DOHH2 (cell line): Measurements from ENCODE around the gene ASPSCR1.

ENCODE experiments used
- EZH2phosphoT487 ChIP-seq: fragments of 200-600 bp; sonication (generic); IDR thresholded peaks from 2 replicates; pipeline ENCODE4 v1.6.1; 2017; ENCODE audit warnings: borderline replicate concordance, mild to moderate bottlenecking, antibody characterized with exemption, low read length, moderate library complexity, mixed read lengths
- TF ChIP-seq, protein P1 (sequence below): fragments of 200-600 bp; sonication (generic); IDR thresholded peaks from one replicate; pipeline ENCODE4 v1.5.1; 2014; ENCODE audit warnings: antibody characterized with exemption, mild to moderate bottlenecking, low read depth, low read length; ENCODE audit not compliant: poor library complexity, severe bottlenecking

DNA sequence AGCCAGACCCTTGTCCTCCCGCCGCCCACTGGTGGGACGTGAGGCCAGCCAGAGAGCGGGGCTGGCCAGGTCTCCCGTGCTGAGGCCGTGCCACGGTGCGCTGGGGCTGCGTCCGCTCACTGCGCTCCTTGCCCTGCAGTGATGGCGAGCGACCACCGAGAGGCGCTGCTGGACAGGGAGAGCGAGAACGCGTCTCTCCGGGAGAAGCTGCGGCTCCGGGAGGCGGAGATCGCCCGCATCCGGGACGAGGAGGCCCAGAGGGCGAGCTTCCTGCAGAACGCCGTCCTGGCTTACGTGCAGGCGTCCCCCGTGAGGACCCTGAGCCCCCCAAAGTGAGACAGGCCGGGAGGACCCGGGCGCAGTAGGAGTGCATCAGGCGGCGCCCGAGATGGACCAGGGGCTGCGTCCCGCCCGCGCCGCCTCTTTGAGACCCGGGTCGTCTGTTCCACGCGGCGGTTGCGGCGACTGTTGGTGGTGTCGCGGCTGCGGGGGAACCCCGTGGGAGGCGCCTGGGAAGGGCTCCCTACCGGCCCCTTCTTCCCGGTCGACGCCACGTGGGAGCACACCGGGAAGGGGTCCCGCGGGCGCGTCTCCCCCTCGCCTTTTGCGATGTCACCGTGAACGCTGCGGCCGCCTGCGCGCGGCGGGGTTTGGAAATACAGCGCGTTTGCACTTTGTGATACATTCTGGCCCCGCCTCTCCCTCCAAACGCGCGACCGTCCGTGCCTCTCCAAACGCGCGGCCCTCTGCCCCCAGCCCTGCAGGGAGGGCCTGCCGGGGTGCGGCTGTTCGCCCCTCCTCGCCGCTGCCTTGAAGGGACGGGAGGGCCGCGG lies 53.3 kb downstream of the ASPSCR1 start:
- no peak for TF ChIP-seq EZH2phosphoT487
- TF ChIP-seq, protein P1, sequence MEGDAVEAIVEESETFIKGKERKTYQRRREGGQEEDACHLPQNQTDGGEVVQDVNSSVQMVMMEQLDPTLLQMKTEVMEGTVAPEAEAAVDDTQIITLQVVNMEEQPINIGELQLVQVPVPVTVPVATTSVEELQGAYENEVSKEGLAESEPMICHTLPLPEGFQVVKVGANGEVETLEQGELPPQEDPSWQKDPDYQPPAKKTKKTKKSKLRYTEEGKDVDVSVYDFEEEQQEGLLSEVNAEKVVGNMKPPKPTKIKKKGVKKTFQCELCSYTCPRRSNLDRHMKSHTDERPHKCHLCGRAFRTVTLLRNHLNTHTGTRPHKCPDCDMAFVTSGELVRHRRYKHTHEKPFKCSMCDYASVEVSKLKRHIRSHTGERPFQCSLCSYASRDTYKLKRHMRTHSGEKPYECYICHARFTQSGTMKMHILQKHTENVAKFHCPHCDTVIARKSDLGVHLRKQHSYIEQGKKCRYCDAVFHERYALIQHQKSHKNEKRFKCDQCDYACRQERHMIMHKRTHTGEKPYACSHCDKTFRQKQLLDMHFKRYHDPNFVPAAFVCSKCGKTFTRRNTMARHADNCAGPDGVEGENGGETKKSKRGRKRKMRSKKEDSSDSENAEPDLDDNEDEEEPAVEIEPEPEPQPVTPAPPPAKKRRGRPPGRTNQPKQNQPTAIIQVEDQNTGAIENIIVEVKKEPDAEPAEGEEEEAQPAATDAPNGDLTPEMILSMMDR, result peak; percentile 68
